GM21825 (cell line): ENCODE results near the gene CLIP2.
"Not testable (repeated sequence)": the region's sequence is repeated elsewhere in the genome, so short reads cannot be mapped to it uniquely, and the experiment has no call there.

Experiments
- ATAC-seq: cut with Tn5 transposase; IDR thresholded peaks from one replicate; pipeline ENCODE4 v1.9.1; 2021; ENCODE audit warnings: mild to moderate bottlenecking, moderate library complexity; ENCODE audit not compliant: unreplicated experiment

Gene CLIP2

DNA sequence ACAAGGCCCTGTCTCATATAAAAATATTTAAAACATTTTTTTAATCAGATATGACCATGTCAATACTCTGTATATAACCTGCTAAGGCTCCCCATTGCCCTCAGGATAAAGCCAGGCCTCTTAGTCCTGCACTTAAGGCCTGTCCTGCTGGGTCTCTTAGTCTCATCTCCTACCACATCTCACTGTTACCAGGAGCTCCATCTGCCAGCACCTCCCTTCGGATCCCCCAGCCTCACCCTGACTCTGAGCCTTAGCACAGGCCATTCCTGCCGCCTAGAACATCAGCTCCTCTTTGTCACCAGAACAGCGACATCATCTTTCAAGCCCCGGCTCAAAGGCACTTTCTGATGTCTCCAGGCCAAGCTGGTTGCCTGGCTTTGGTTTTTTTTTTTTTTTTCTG is 138.8 kb downstream of the CLIP2 start:
- no peak for ATAC-seq

DNA sequence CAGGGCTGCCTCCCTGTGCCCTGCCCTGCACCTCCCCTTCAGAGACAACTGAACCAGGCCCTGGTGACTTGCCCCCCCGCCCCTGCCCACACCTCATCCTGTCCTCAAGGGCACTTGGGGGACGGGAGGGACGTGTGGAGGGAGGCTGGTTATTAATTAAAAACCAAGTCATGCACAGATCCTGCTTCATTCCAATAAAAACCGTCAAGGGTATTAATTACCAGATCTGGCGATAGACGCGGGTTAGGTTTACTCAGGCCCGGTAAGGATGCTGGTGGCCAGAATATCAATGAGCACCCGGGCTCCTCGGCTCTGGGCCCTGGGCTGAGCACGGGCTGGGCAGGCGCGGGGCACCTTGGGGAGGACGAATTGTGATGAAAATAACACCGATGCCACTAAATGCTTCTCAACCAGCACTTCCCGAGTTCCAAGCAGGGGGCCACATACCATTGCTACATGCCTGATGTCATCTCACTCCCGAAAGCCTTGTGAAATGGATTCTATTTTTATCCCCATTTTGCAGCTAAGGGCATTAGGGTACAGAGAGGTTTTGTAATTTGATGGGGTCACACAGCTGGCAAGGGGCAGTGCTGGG is 140.0 kb downstream of the CLIP2 start:
- no peak for ATAC-seq

DNA sequence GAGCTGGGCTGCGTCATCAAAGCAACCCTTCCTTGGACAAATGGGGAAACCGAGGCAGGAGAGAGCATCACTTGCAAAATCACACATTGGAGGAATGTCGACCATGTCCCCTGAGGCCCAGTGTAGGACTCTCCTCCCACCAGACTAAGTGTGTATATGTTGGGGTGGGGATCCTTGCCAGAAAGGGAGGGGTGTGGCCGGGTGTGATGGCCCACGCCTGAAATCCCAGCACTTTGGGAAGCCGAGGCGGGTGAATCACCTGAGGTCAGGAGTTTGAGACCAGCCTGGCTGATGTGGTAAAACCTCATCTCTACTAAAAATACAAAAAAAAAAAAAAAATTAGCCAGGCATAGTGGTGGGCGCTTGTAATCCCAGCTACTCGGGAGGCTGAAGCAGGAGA is 141.2 kb downstream of the CLIP2 start:
- not testable (repeated sequence) for ATAC-seq

DNA sequence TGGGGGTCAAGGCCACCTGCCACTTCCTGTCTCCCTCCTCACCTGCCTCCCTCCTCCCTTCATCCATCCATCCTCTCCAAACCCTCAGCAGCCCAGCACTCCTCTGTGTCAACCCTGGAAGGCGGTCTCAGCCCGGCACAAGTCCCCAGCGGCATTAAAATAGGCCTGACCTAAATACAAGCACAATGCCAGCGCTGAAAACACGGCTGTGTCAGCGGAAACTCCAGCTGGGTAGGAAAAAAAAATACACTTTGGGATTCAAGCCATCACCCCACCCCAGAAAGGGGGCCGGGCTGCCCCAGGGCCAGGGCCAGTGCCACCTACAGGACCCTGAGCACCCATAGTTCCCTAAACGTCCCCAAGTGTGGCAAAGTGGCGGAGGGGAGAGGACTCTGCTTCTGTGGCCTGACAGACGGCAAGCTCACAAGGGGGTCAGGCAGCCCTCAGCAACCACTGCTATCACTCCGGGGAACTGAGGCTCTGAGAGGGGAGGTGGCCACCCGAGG is 141.8 kb downstream of the CLIP2 start:
- no peak for ATAC-seq

DNA sequence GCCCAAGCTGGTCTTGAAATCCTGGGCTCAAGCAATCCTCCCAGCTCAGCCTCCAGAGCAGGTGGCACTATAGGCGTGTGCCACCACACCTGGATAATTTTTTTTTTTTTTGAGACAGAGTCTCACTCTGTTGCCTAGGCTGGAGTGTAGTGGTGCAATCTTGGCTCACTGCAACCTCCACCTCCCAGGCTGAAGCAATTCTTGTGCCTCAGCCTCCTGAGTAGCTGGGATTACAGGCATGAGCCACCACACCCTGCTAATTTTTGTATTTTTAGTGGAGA is 148.0 kb downstream of the CLIP2 start:
- not testable (repeated sequence) for ATAC-seq

DNA sequence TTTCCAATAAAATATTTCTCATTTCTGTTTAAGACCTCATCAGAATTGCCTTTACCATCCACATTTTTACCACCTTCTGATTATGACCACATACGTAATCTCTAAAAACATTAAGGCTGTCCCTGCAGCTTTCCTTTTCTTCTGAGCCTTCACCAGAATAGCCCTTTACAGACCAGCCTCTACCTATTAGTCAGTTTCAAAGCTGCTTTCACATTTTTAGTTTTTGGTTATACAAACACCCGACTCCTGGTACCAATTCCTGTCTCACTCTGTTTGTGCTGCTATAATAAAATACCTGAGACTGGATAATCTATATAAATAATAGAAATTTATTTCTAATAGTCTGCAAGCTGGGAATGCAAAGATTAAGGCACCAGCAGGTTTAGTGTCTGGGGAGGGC is 149.1 kb downstream of the CLIP2 start:
- no peak for ATAC-seq

DNA sequence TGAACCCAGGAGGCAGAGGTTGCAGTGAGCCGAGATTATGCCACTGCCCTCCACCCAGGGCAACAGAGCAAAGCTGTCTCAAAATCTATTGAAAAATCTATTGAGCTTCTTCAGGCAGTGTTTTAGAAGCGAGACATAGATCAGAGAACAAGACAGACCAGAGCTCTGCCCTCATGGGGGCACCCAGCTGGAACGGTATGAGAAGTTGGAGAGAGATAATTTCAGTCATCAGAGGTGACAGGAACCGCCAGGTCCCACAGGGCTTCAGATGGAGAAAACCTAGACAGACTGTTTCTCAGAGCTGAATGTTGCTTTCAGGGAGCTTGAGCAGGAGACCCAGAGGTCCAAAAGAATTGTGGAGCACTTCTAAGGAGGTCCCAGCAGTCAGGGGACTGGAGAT is 150.3 kb downstream of the CLIP2 start:
- no peak for ATAC-seq

DNA sequence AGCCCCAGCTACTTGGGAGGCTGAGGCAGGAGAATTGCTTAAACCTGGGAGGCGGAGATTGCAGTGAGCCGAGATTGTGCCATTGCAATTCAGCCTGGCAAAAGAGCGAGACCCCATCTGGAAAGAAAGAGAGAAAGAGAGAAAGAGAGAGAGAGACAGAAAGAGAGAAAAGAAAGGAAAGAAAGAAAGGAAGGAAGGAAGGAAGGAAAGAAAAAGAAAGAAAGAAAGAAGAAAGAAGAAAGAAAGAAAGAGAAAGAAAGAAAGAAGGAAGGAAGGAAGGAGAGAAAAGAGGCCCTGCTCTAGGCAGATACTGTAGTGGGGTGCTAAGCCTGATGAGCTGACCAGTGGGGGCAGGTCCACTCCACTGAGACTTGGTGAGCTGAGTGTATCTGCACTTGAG is 150.9 kb downstream of the CLIP2 start:
- not testable (repeated sequence) for ATAC-seq

DNA sequence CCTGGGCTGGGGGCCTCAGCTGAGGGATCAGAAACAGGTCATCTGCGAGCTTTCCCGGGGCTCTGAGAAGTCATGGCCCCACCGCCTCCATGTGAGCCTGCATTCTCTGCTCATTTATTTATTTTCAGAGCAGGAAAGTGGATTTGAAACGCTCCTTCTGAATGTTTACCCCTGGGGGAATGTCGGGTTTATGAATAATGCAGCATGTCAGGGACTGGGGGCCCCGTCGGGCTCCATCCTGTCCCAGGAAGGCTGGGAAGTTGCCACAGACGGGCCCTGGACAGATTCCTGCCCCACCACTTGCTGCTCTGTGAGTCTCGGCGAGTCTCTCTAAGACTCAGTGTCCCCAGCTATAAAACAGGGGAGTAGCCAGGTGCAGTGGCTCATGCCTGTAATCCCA is 152.6 kb downstream of the CLIP2 start:
- no peak for ATAC-seq

DNA sequence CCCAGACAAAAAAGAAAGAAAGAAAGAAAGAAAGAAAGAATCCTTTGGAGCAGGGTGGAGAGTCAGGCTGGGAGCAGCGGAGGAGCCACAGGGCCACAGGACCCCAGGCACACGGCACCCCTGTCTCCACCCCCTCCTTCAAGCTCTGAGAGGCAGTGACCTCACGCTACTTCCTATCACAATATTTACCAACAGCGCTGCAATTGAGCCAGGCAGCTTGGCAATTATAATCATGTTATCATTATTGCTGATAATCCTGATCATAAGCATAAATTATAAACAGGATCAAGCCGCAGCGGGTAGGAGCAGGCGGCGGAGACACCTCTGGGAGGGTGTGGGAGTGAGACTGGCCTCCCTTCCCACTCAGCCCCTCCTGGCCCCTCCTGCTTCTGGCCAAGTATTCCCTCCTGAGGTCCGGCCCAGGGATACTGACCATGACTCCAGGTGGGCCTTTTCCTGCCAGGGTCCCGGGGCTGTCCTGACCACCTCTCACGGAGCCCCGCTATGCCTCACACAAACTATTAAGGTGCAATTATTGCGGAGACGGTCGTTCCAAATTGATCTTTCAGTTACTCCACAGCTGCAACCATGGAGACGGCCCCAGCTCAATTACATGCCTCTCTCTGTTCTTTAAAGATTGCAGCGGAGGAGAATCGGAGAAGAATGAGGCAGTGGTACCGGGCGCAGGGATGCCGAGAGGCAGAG is 154.5 kb downstream of the CLIP2 start:
- no peak for ATAC-seq

DNA sequence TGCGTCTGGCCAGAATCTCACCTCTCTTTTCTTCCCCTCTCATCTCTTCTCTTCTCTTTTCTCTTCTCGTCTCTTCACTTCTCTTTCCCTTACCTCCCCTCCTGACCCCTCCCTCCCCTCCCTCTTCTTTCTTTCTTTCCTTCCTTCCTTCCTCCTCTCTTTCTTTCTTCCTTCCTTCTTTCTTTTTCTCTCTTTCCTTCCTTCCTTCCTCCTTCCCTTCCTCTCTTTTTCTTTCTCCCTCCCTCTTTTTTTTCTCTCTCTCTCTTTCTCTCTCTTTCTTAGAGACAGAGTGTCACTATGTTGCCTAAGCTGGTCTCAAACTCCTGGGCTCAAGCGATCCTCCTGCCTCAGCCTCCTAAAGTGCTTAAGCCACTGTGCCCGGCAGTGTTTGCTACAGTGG is 159.9 kb downstream of the CLIP2 start:
- ATAC-seq, result no peak

DNA sequence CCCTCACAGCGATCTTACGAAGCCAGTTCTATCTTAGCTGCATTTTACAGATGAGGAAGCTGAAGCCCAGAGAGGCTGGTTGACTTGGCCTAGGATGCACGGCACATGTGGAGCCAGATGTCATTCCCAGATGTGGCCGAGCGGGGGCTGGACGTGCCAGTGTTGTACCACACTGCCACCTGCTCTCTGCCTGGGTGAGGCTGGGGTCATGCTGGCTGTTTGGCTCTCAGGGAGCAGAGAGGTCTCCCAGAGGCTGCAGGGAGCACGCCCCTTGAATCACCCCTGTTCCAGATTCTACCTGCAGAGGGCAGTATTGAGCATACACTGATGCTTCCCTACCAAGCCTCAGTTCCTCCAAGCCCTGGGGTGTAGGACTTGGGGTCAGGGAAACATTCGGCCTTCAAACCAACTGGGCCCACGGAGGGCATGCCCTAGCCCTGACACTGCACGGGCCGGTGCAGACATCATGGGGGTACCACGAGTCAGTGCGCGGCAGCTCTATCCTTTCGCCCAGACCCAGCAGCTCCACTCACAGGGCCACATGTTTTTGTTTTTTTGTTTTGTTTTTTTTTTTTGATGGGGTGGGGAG is 160.7 kb downstream of the CLIP2 start:
- no peak for ATAC-seq

DNA sequence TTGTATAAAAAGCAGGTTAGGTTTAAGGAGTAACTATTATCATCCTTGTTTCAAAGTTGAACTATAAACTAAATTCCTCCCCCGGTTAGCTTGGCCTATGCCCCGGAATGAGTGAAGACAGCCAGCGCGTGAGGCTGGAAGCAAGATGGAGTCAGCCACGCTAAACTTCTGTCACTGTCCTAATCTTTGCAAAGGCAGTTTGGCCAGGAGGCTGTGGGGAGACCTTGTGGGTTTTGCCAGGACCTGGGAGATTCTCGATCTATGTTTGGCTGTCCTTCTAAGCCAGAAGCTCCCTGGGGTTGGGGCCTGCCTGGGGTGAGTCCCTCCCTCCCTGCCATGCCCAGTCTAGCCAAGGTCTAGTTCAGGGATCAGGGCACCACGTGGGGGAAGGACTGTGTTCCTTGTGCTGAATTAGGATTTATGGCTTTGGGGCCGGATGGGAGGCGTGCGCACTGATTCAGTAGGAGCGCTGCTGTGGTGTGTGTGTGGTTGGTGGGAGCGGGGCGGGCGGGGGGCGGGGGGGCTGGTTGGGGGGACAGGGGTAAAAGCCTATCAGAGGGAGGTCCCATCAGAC is 163.6 kb downstream of the CLIP2 start:
- ATAC-seq, result no peak

DNA sequence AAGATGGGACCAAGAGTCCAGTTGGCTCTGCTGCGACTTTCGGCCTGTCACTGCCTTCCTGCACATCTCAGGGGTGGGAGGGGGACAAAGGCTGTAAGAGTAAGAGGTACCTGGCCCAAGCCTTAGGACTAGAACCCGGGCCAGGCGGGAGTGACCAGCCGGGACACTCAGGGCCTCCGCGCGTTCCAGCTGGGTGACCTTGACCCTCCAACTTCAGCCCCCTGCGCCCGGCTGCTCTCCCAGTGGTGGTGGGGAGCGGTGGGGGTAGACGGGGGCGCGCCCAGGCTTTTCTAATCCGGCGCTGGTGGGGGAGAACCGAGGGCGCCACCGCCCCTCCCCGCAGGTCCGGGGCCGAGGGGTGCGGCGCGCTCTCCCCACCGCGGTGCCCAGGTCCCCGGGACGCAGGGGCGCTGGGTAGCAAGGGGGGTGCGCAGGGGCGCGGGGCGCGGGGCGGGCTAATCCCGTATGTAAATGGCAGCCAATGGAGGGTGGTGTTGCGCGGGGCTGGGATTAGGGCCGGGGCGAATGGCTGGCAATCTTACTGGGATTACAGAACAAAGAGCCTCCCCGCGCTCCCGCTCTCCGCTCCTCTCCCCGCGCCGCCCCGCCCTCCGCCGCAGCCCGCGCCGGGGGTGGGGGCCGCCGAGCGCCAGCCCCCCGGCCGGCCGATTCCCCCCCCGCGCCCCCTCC is 164.3 kb downstream of the CLIP2 start, which contains the start of gene GTF2IRD1:
GTF2IRD1 (plus strand) TSS at position 585 of the 690 bp plus-strand sequence. CDS start 54,175 bp downstream, outside the sequence.
- no peak for ATAC-seq

DNA sequence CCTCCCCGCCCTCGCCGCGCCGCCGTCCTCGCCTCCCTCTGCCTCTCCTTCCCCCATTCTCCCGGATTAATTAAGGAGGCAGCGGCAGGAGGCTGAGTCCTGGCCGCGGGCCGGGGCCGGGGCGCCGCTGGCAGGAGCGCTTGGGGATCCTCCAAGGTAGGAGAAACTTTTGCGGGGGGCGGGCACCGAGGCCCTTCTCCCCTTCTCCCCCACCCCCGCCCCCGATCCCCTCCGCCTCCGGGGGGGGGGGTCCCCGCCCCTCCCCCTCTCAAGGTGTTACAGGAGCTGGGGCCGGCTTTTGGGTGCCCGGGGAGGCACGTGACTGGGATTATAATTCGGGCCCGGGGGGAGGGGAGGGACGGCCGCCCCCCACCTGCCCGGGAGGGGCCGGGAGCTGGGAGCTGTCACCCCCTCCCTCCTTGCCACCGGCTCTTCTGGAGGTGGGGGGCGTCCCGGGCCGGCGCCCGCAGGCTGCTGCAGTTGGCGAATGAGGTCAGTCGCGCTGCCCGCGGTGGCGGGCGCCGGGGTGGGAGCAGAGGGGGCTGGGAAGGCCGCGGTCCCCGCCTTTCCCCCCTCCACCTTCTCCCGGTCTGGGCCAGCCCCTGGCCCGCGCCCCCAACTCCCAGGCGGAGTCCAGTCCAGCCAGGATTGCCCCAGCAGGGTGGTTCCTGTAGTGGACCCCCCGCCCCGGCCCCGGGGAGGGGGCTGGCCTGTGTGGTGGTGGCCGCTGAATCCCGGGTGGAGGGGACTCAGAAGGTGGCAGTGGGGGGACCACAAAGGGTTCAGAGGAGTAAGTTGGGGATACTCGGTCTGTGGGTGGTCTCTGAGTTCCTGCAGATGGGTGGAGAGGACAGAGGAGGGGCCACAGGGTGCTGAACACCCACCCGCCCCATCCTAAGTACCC is 165.1 kb downstream of the CLIP2 start:
- ATAC-seq, result no peak

DNA sequence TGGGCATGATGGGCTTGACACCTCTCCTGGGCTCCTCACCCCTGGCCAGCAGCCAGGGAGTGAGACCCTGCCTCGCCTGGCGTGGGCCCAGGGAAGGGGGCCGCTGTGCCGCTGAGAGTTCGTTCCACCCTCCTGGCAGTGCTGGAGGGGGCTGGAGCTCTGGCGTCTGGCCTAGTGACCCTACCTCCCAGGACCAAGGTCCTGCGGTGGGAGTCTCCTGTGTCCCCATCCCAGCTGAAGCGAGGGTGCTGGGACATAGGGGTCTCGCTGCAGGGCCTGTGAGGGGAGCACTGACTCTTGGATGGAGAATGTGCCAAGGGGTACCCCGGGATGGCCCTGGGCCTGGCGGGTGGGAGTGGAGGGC is 165.7 kb downstream of the CLIP2 start:
- no peak for ATAC-seq

DNA sequence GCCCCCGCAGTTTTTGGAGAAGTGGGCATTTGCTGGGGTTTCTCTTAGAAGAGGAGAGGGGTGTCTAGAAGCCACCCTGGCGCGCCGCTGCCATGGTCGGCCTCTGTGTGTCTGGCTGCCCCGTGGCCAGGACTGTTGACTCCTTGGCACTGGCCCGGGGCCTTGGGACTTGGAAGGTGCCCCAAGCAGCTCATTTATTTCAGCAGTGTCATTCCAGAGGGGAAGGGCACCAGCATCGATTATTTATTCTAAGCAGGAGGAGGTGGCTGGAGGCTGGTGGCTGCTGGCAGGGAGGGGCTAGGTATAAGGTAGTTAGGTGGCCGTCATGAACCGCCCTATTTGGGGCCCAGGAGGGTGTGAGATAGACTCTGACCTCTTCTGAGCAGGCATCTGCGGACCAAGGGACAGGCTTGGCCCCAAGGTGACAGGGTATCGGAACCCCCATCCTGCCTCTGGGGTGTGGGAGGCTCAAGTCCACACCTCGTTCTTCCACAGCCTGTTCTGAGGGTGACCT is 166.1 kb downstream of the CLIP2 start:
- ATAC-seq, result no peak
